HepG2 (cell line): ENCODE results near the gene CDC34. TPM values are rescaled to one million over a fixed set of nuclear protein-coding genes. Genes with fewer than 3 reads are reported as not detected.

Experiments
- AKAP8 ChIP-seq: sonication (generic); formaldehyde crosslinking; IDR thresholded peaks from 2 replicates; pipeline ENCODE4 v1.5.1; 2020; ENCODE audit warnings: mild to moderate bottlenecking, missing genetic modification reagents
- ARNT ChIP-seq: fragments of 450-650 bp; IDR thresholded peaks from 2 replicates; pipeline ENCODE4 v1.6.1; 2017
- ARNTL ChIP-seq: sonication (generic); formaldehyde crosslinking; IDR thresholded peaks from 2 replicates; pipeline ENCODE4 v1.4.0; 2020; ENCODE audit warnings: mild to moderate bottlenecking, missing genetic modification reagents
- BRCA1 ChIP-seq: sonication (generic); formaldehyde crosslinking; IDR thresholded peaks from 2 replicates; pipeline ENCODE4 v1.4.0; 2020; ENCODE audit warnings: missing genetic modification reagents
- ESRRA ChIP-seq: sonication (generic); formaldehyde crosslinking; IDR thresholded peaks from 2 replicates; pipeline ENCODE4 v1.5.1; 2020; ENCODE audit warnings: mild to moderate bottlenecking, low read depth, missing genetic modification reagents
- HMGXB4 ChIP-seq, 2 experiments: sonication (generic) in 1 of 2; formaldehyde crosslinking in 1 of 2; IDR thresholded peaks; 2 replicates each; pipeline versions ENCODE4 v1.4.0 to v1.6.1; 2018 to 2020; ENCODE audit warnings: missing genetic modification reagents in 2 of 2, borderline replicate concordance in 1 of 2, low read depth in 1 of 2, mild to moderate bottlenecking in 1 of 2, missing biosample characterization in 1 of 2
- MYPOP ChIP-seq: sonication (generic); formaldehyde crosslinking; IDR thresholded peaks from 2 replicates; pipeline ENCODE4 v1.8.1; 2023; ENCODE audit warnings: mild to moderate bottlenecking, moderate library complexity, missing genetic modification reagents
- PHF21A ChIP-seq: sonication (generic); formaldehyde crosslinking; IDR thresholded peaks from 2 replicates; pipeline ENCODE4 v1.5.0; 2020; ENCODE audit warnings: mild to moderate bottlenecking, missing genetic modification reagents
- REST ChIP-seq, 2 experiments: IDR thresholded peaks; 2 replicates each; pipeline ENCODE4 v1.6.1; 2011 to 2012; ENCODE audit warnings: low read length in 2 of 2, borderline replicate concordance in 1 of 2, low read depth in 1 of 2, mild to moderate bottlenecking in 1 of 2, moderate library complexity in 1 of 2
- SALL2 ChIP-seq: sonication (generic); formaldehyde crosslinking; IDR thresholded peaks from 2 replicates; pipeline ENCODE4 v1.8.1; 2023; ENCODE audit warnings: mild to moderate bottlenecking, missing genetic modification reagents, inconsistent platforms
- SMAD9 ChIP-seq: sonication (generic); formaldehyde crosslinking; IDR thresholded peaks from 2 replicates; pipeline ENCODE4 v1.5.1; 2020; ENCODE audit warnings: mild to moderate bottlenecking, missing genetic modification reagents
- TCF7 ChIP-seq: sonication (generic); IDR thresholded peaks from 2 replicates; pipeline ENCODE4 v1.6.1; 2016; ENCODE audit warnings: antibody characterized with exemption, low read depth
- ZNF646 ChIP-seq: sonication (generic); formaldehyde crosslinking; IDR thresholded peaks from 2 replicates; pipeline ENCODE4 v1.9.0; 2021; ENCODE audit warnings: mild to moderate bottlenecking, missing genetic modification reagents
- ZNF782 ChIP-seq: sonication (generic); formaldehyde crosslinking; IDR thresholded peaks from 2 replicates; pipeline ENCODE4 v1.4.0; 2020; ENCODE audit warnings: missing genetic modification reagents, mild to moderate bottlenecking, borderline replicate concordance
- polyA plus RNA-seq, 8 experiments: library from polyadenylated mRNA; depleted of rRNA in 3 of 8; stranded (reverse) in 7 of 8; unstranded in 1 of 8; fragments of >200 nt; fragmentation: Illumina TruSeq in 4 of 8; extraction: Trizol in 4 of 8; gene quantifications; 2 replicates each; pipeline versions ENCODE4 v1.2.1 to v1.2.3, GENCODE V29; 2011 to 2016; ENCODE audit warnings: low read depth in 4 of 8, missing spikeins in 1 of 8, mixed read lengths in 1 of 8; ENCODE audit not compliant: insufficient read depth in 1 of 8
- total RNA-seq, 5 experiments: library from RNA; depleted of rRNA; stranded (reverse); fragments of >200 nt; fragmentation: Illumina TruSeq; extraction: Trizol; gene quantifications; 2 replicates each; pipeline ENCODE4 v1.2.3, GENCODE V29; 2016; ENCODE audit warnings: low read depth in 1 of 5

Gene CDC34
- total and polyA plus RNA-seq, 2 of the 13 experiments (the other 11 are each of a cell fraction or from before 2014, with no cell fraction given) = 138 to 150 TPM

GRCh38 chr19:570937-571565, 39.5 kb downstream of the CDC34 start (continued):
- peak in 1 of 2 experiments; percentile 18; a peak in 1 of 4 replicates for TF ChIP-seq REST (IDR thresholded peaks at IDR 0.05; ENCODE audit: borderline replicate concordance in 1 of 2, low read depth in 1 of 2, low read length in 2 of 2)
- TF ChIP-seq ARNT = no peak
- TF ChIP-seq HMGXB4 (CRISPR knock-in tag; IDR thresholded peaks at IDR 0.05; ENCODE audit: borderline replicate concordance in 1 of 2, low read depth in 1 of 2) = peak; percentile 31 to 33; a peak in 2 of 4 replicates
- peak; percentile 37; the same call in 1 of the 2 replicates for TF ChIP-seq ZNF646 (CRISPR knock-in tag)
- TF ChIP-seq ZNF782 (CRISPR knock-in tag) = no peak
- peak; percentile 55; the same call in 1 of the 2 replicates for TF ChIP-seq ARNTL (CRISPR knock-in tag)
- no peak for TF ChIP-seq AKAP8 (CRISPR knock-in tag)
- TF ChIP-seq PHF21A (CRISPR knock-in tag) = no peak
- TF ChIP-seq TCF7 = peak; percentile 36; the same call in 1 of the 2 replicates
- TF ChIP-seq SALL2 (CRISPR knock-in tag) = peak; percentile 54; the same call in 1 of the 2 replicates
- TF ChIP-seq BRCA1 (CRISPR knock-in tag) = no peak
- peak; percentile 31 for TF ChIP-seq MYPOP (CRISPR knock-in tag)
- TF ChIP-seq ESRRA (CRISPR knock-in tag) = 0 out of 2 replicates have a peak, but pooled peaks have one; percentile 12
- TF ChIP-seq SMAD9 (CRISPR knock-in tag) = peak; percentile 31; the same call in 1 of the 2 replicates
